ENCODE data around the gene TRAF3.

DNA sequence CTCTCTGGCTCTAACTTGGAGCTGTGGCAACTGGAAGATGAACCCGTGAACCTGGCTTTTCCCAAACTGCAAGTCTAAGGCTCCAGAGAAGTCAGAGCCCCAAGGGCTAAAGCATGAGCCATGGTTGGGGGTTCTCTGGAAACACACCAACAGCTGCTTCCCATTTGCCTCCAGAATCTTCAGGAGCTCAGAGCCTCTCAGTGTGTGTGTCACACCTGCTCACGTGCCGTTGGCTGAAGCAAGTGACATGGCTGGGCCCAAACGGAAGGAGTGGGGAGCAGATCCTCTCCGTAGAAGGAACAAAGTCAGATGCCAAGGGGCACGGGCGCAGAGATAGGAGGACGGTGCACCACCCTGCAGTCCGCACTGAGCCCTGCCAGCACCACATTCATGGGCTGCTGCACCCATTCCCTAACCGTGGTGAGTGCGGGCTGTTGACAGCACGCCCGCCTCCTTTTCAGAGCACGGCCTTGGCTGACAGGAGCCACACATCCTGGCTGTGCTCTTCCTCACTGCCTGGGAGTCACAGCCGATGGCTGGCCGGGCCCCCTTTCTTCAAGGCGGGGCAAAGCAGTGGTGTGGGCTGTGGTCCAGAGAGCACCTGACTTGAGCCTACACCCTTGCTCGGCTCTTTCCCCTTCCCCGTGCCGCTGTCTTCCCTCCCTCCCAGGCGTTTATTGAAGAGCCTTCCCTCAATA, 16.6 kb upstream of the TRAF3 start:
- TF ChIP-seq POLR2AphosphoS5 (IDR thresholded peaks at IDR 0.05; ENCODE audit: low read depth, low read length) (no peak), SIN3A (IDR thresholded peaks at IDR 0.05; ENCODE audit: borderline replicate concordance, insufficient read depth, low read length) (no peak)
